GM12873 (cell line): ENCODE results near the gene C16orf78.

Experiments
- CTCF ChIP-seq: IDR thresholded peaks from 2 replicates; pipeline ENCODE4 v1.5.1; 2012; ENCODE audit warnings: low read depth, mild to moderate bottlenecking, moderate library complexity, low read length, control low read depth; ENCODE audit not compliant: insufficient read depth; ENCODE audit errors: missing control alignments

C16orf78 gene

GRCh38 chr16:49422896-49423295 lies 49.3 kb downstream of the C16orf78 start:
- no peak for TF ChIP-seq CTCF

GRCh38 chr16:49424961-49425360 lies 51.4 kb downstream of the C16orf78 start:
- TF ChIP-seq CTCF = no peak

- TF ChIP-seq CTCF = no peak
Measured at GRCh38 chr16:49427771-49428170, 54.2 kb downstream of the C16orf78 start.

GRCh38 chr16:49428808-49429207 lies 55.2 kb downstream of the C16orf78 start:
- TF ChIP-seq CTCF = no peak

GRCh38 chr16:49431040-49431439 lies 57.4 kb downstream of the C16orf78 start:
- no peak for TF ChIP-seq CTCF

GRCh38 chr16:49431591-49432290 lies 58.1 kb downstream of the C16orf78 start:
- no peak for TF ChIP-seq CTCF

- no peak for TF ChIP-seq CTCF
Measured at GRCh38 chr16:49434733-49435132, 61.1 kb downstream of the C16orf78 start.
